ENCODE data around the gene LPO. TPM values are rescaled to one million over a fixed set of nuclear protein-coding genes. Genes with fewer than 3 reads are reported as not detected.

The LPO gene
- total RNA-seq, 1 experiment from 2014 or later, result 0.54 TPM

GRCh38 chr17:58291246-58291645 is 52.9 kb downstream of the LPO start:
- no peak for DNase-seq
- Mint-ChIP-seq H3K4me1 (ENCODE audit: low read depth, unreplicated experiment) (peaks cover 6% of the 10 kb centered on the region), H3K9me3 (ENCODE audit: unreplicated experiment) (no peaks in the 10 kb centered on the region), H3K27me3 (ENCODE audit: insufficient read depth, unreplicated experiment) (peaks cover 5% of the 10 kb centered on the region), H3K4me3 (ENCODE audit: unreplicated experiment) (no peak overlapping the region), H3K36me3 (ENCODE audit: insufficient read depth, unreplicated experiment) (no peaks in the 10 kb centered on the region), H3K27ac (ENCODE audit: unreplicated experiment) (no peak overlapping the region)
- 0 out of 2 replicates have a peak, but pooled peaks cover 5% of the 10 kb centered on the region for H3K4me1 ChIP-seq
- H3K36me3 ChIP-seq (ENCODE audit: control insufficient read depth, insufficient read depth, low read length), result no peaks in the 10 kb centered on the region
- intact Hi-C loops (cut with micrococcal nuclease; ENCODE audit: unreplicated experiment), result no loop called here
- BruUV-seq (replicated peaks), result no TSS peak
- H3K9me3 ChIP-seq, result 0 out of 2 replicates have a peak, but pooled peaks cover 5% of the 10 kb centered on the region
- CTCF ChIA-PET, result interaction anchor here (1.0 kb wide), 1 partner anchor 12 kb away, joined by 5 read pairs; no protein-coding TSS in a partner anchor
- no peak for TF ChIP-seq CTCF (IDR thresholded peaks at IDR 0.05; ENCODE audit: insufficient read depth in 1 of 2, low read depth in 1 of 2, low read length in 1 of 2, severe bottlenecking in 1 of 2, unreplicated experiment in 1 of 2)
- H3K4me3 ChIP-seq (ENCODE audit: low read depth, low read length), result no peak overlapping the region
- H3K27me3 ChIP-seq (replicated peaks; ENCODE audit: control insufficient read depth, insufficient read depth, low read length), result no peaks in the 10 kb centered on the region; the same call in 1 of the 2 replicates
- POLR2A ChIA-PET, result no interaction called here

GRCh38 chr17:58294034-58294433 is 55.6 kb downstream of the LPO start:
- H3K27ac Mint-ChIP-seq (ENCODE audit: unreplicated experiment), result no peak overlapping the region
- no peak overlapping the region for H3K4me3 Mint-ChIP-seq (ENCODE audit: unreplicated experiment)
- Histone ChIP-seq H3K4me3 (ENCODE audit: low read depth, low read length) (no peak overlapping the region), H3K9me3 (0 out of 2 replicates have a peak, but pooled peaks cover 5% of the 10 kb centered on the region), H3K36me3 (ENCODE audit: control insufficient read depth, insufficient read depth, low read length) (no peaks in the 10 kb centered on the region), H3K4me1 (0 out of 2 replicates have a peak, but pooled peaks cover 5% of the 10 kb centered on the region), H3K27me3 (replicated peaks; ENCODE audit: control insufficient read depth, insufficient read depth, low read length) (no peaks in the 10 kb centered on the region; the same call in 1 of the 2 replicates)
- H3K9me3 Mint-ChIP-seq (ENCODE audit: unreplicated experiment), result no peaks in the 10 kb centered on the region
- no peak for DNase-seq
- intact Hi-C loops (cut with micrococcal nuclease; ENCODE audit: unreplicated experiment), result no loop called here
- H3K4me1 Mint-ChIP-seq (ENCODE audit: low read depth, unreplicated experiment), result peaks cover 6% of the 10 kb centered on the region
- peaks cover 8% of the 10 kb centered on the region for H3K27me3 Mint-ChIP-seq (ENCODE audit: insufficient read depth, unreplicated experiment)
- no peak for TF ChIP-seq CTCF (IDR thresholded peaks at IDR 0.05; ENCODE audit: insufficient read depth in 1 of 2, low read depth in 1 of 2, low read length in 1 of 2, severe bottlenecking in 1 of 2, unreplicated experiment in 1 of 2)
- ChIA-PET CTCF (no interaction called here), POLR2A (no interaction called here)
- H3K36me3 Mint-ChIP-seq (ENCODE audit: insufficient read depth, unreplicated experiment), result no peaks in the 10 kb centered on the region
- BruUV-seq (replicated peaks), result no TSS peak

- no peaks in the 10 kb centered on the region for H3K9me3 Mint-ChIP-seq (ENCODE audit: unreplicated experiment)
- intact Hi-C loops (cut with micrococcal nuclease; ENCODE audit: unreplicated experiment), result no loop called here
- no peaks in the 10 kb centered on the region for H3K4me1 ChIP-seq
- CTCF ChIA-PET, result interaction anchor here (0.9 kb wide), 1 partner anchor 17 kb away, joined by 3 read pairs; no protein-coding TSS in a partner anchor
- no peak overlapping the region for H3K4me3 ChIP-seq (ENCODE audit: low read depth, low read length)
- DNase-seq, result no peak
- POLR2A ChIA-PET, result no interaction called here
- no peak overlapping the region for H3K4me3 Mint-ChIP-seq (ENCODE audit: unreplicated experiment)
- H3K27me3 ChIP-seq (replicated peaks; ENCODE audit: control insufficient read depth, insufficient read depth, low read length), result no peaks in the 10 kb centered on the region
- no peaks in the 10 kb centered on the region for H3K36me3 Mint-ChIP-seq (ENCODE audit: insufficient read depth, unreplicated experiment)
- H3K27ac Mint-ChIP-seq (ENCODE audit: unreplicated experiment), result no peak overlapping the region
- no peaks in the 10 kb centered on the region for H3K36me3 ChIP-seq (ENCODE audit: control insufficient read depth, insufficient read depth, low read length)
- BruUV-seq (replicated peaks), result no TSS peak
- no peak for TF ChIP-seq CTCF (IDR thresholded peaks at IDR 0.05; ENCODE audit: insufficient read depth in 1 of 2, low read depth in 1 of 2, low read length in 1 of 2, severe bottlenecking in 1 of 2, unreplicated experiment in 1 of 2)
- no peaks in the 10 kb centered on the region for H3K4me1 Mint-ChIP-seq (ENCODE audit: low read depth, unreplicated experiment)
- no peaks in the 10 kb centered on the region for H3K9me3 ChIP-seq
- H3K27me3 Mint-ChIP-seq (ENCODE audit: insufficient read depth, unreplicated experiment), result peaks cover 3% of the 10 kb centered on the region
These were observed 62.0 kb downstream of the LPO start for GRCh38 chr17:58300336-58300735.

Measured in Caco-2 (cell line).